OCI-LY1 (cell line): Measurements from ENCODE around the gene GNB1L.

Experiments used
- H2AFZ ChIP-seq: fragments of 200-600 bp; sonication (generic), shearing (Covaris generic); 2 replicates; pipeline ENCODE4 v1.6.0; 2014; ENCODE audit warnings: antibody characterized with exemption, mild to moderate bottlenecking, low read length
- H3F3A ChIP-seq: fragments of 200-600 bp; sonication (generic), shearing (Covaris generic); 2 replicates; pipeline ENCODE4 v1.6.0; 2014; ENCODE audit warnings: mild to moderate bottlenecking, antibody characterized with exemption, low read length, moderate library complexity; ENCODE audit not compliant: insufficient read depth
- H3K27ac ChIP-seq: fragments of 200-600 bp; sonication (generic); 2 replicates; pipeline ENCODE4 v1.5.1; 2014; ENCODE audit warnings: low read length, mixed run types, mild to moderate bottlenecking, low read depth; ENCODE audit not compliant: poor library complexity, severe bottlenecking
- H3K27me3 ChIP-seq: fragments of 200-600 bp; sonication (generic); 2 replicates; pipeline ENCODE4 v1.6.0; 2014; ENCODE audit warnings: antibody characterized with exemption, mild to moderate bottlenecking, low read length, moderate library complexity; ENCODE audit not compliant: insufficient read depth
- H3K36me3 ChIP-seq: fragments of 200-600 bp; sonication (generic); 2 replicates; pipeline ENCODE4 v1.6.1; 2014; ENCODE audit warnings: mild to moderate bottlenecking, antibody characterized with exemption, low read length, moderate library complexity, mixed read lengths; ENCODE audit not compliant: insufficient read depth
- H3K4me1 ChIP-seq: fragments of 200-600 bp; sonication (generic); 2 replicates; pipeline ENCODE4 v1.5.1; 2014; ENCODE audit warnings: mild to moderate bottlenecking, low read length, moderate library complexity; ENCODE audit not compliant: insufficient read depth, severe bottlenecking
- H3K4me2 ChIP-seq: fragments of 200-600 bp; sonication (generic), shearing (Covaris generic); 2 replicates; pipeline ENCODE4 v1.6.1; 2014; ENCODE audit warnings: low read length
- H3K4me3 ChIP-seq: fragments of 200-600 bp; sonication (generic); 2 replicates; pipeline ENCODE4 v1.5.1; 2014; ENCODE audit warnings: low read length, low read depth, mild to moderate bottlenecking, mixed read lengths; ENCODE audit not compliant: poor library complexity, severe bottlenecking
- H3K79me2 ChIP-seq: fragments of 200-600 bp; shearing (Covaris generic); 2 replicates; pipeline ENCODE4 v1.6.1; 2016; ENCODE audit warnings: mixed run types, low read length, mixed read lengths; ENCODE audit not compliant: insufficient read depth
- H3K9ac ChIP-seq: fragments of 200-600 bp; sonication (generic), shearing (Covaris generic); 2 replicates; pipeline ENCODE4 v1.6.1; 2014; ENCODE audit warnings: mild to moderate bottlenecking, low read length, mixed read lengths
- H3K9me2 ChIP-seq: fragments of 200-600 bp; sonication (generic), shearing (Covaris generic); 2 replicates; pipeline ENCODE4 v1.6.1; 2014; ENCODE audit warnings: low read depth, mild to moderate bottlenecking, low read length, mixed read lengths
- H3K9me3 ChIP-seq: fragments of 200-600 bp; shearing (Covaris generic); 2 replicates; pipeline ENCODE4 v1.6.1; 2014; ENCODE audit warnings: low read length, mixed read lengths
- H4K20me1 ChIP-seq: fragments of 200-600 bp; sonication (generic), shearing (Covaris generic); 2 replicates; pipeline ENCODE4 v1.6.0; 2016; ENCODE audit warnings: mild to moderate bottlenecking, low read length; ENCODE audit not compliant: insufficient read depth
- CTCF ChIP-seq: fragments of 200-600 bp; sonication (generic), shearing (Covaris generic); IDR thresholded peaks from 2 replicates; pipeline ENCODE4 v1.5.1; 2017; ENCODE audit warnings: mild to moderate bottlenecking, antibody characterized with exemption, low read length, moderate library complexity, mixed read lengths
- EZH2 ChIP-seq: fragments of 200-600 bp; sonication (generic), shearing (Covaris generic); IDR thresholded peaks from 2 replicates; pipeline ENCODE4 v1.8.0; 2017; ENCODE audit warnings: borderline replicate concordance, mixed run types, mild to moderate bottlenecking, antibody characterized with exemption, low read length, moderate library complexity, mixed read lengths

The GNB1L gene

GRCh38 chr22:19796160-19796559 lies 58.5 kb downstream of the GNB1L start:
- Histone ChIP-seq H3K4me3 (no peak overlapping the region), H3K27me3 (no peaks in the 10 kb centered on the region), H3K9ac (no peak overlapping the region), H3K4me1 (no peaks in the 10 kb centered on the region), H3K36me3 (no peaks in the 10 kb centered on the region; the same call in 1 of the 2 replicates), H3K9me2 (no peaks in the 10 kb centered on the region), H3K9me3 (0 out of 2 replicates have a peak, but pooled peaks cover 4% of the 10 kb centered on the region), H3K4me2 (no peak overlapping the region), H3K27ac (no peak overlapping the region), H2AFZ (no peak overlapping the region), H3F3A (no peaks in the 10 kb centered on the region), H3K79me2 (no peaks in the 10 kb centered on the region), H4K20me1 (no peaks in the 10 kb centered on the region)
- TF ChIP-seq EZH2, result no peak
- no peak for TF ChIP-seq CTCF

GRCh38 chr22:19795617-19796008 lies 59.1 kb downstream of the GNB1L start:
- Histone ChIP-seq H3K4me3 (no peak overlapping the region), H4K20me1 (no peaks in the 10 kb centered on the region), H3K79me2 (no peaks in the 10 kb centered on the region), H3K36me3 (no peaks in the 10 kb centered on the region; the same call in 1 of the 2 replicates), H3F3A (no peaks in the 10 kb centered on the region), H3K9me2 (no peaks in the 10 kb centered on the region), H3K4me2 (no peak overlapping the region), H3K4me1 (no peaks in the 10 kb centered on the region), H3K27ac (no peak overlapping the region), H2AFZ (no peak overlapping the region), H3K27me3 (no peaks in the 10 kb centered on the region), H3K9me3 (0 out of 2 replicates have a peak, but pooled peaks cover 4% of the 10 kb centered on the region), H3K9ac (no peak overlapping the region)
- no peak for TF ChIP-seq EZH2
- TF ChIP-seq CTCF, result no peak

- Histone ChIP-seq H3K9ac (no peak overlapping the region), H3F3A (no peaks in the 10 kb centered on the region), H3K4me1 (no peaks in the 10 kb centered on the region), H3K9me2 (no peaks in the 10 kb centered on the region), H3K27me3 (no peaks in the 10 kb centered on the region), H3K27ac (no peak overlapping the region), H2AFZ (no peak overlapping the region), H3K4me2 (no peak overlapping the region), H3K4me3 (no peak overlapping the region), H4K20me1 (no peaks in the 10 kb centered on the region), H3K36me3 (peaks cover 7% of the 10 kb centered on the region; the same call in 1 of the 2 replicates), H3K9me3 (0 out of 2 replicates have a peak, but pooled peaks cover 4% of the 10 kb centered on the region), H3K79me2 (no peaks in the 10 kb centered on the region)
- TF ChIP-seq EZH2 (no peak), CTCF (no peak)
Measured at GRCh38 chr22:19793661-19794310, 60.9 kb downstream of the GNB1L start.
